Left lung (tissue), 10 donors: Measurements from ENCODE around the gene C6. TPM values are rescaled to one million over a fixed set of nuclear protein-coding genes. Genes with fewer than 3 reads are reported as not detected.

Experiments
- ATAC-seq: fragments of 200-7000 bp; cut with Tn5 transposase; one replicate; pipeline ENCODE4 v1.9.1; 2020; ENCODE audit warnings: moderate library complexity
- DNase-seq, 4 donors: peaks; one replicate each; pipeline ENCODE4 v3.0.0-alpha.2; 2013 to 2020
- H3K27ac ChIP-seq, 2 donors: fragments of 200-600 bp; sonication (generic) in 1 of 2; one replicate each; pipeline versions ENCODE4 v1.5.0 to v1.8.0; 2020 to 2021
- H3K27me3 ChIP-seq, 2 donors: fragments of 200-600 bp; sonication (generic) in 1 of 2; one replicate each; pipeline versions ENCODE4 v1.5.0 to v1.8.0; 2020 to 2021
- H3K36me3 ChIP-seq, 2 donors: fragments of 200-600 bp; sonication (generic) in 1 of 2; one replicate each; pipeline versions ENCODE4 v1.5.0 to v1.8.0; 2020 to 2021
- H3K4me1 ChIP-seq, 2 donors: fragments of 200-600 bp; one replicate each; pipeline ENCODE4 v1.8.0; 2021
- H3K4me3 ChIP-seq, 2 donors: fragments of 200-600 bp; sonication (generic) in 1 of 2; one replicate each; pipeline versions ENCODE4 v1.5.0 to v1.8.0; 2020 to 2021; ENCODE audit warnings: mild to moderate bottlenecking in 1 of 2
- H3K9me3 ChIP-seq, 2 donors: fragments of 200-600 bp; sonication (generic) in 1 of 2; one replicate each; pipeline versions ENCODE4 v1.5.0 to v1.8.0; 2020 to 2021
- CTCF ChIP-seq, 2 donors: fragments of 200-600 bp; sonication (generic) in 1 of 2; IDR thresholded peaks; one replicate each; pipeline versions ENCODE4 v1.5.0 to v1.8.0; 2021; ENCODE audit warnings: antibody characterized with exemption in 2 of 2
- intact Hi-C, 2 donors: fragments of 100-400 bp; cut with DNase I; formaldehyde crosslinking; loops; one replicate each; pipeline versions ENCODE4 v1.11.2 to v1.14.2; 2022
- polyA plus RNA-seq, 6 donors: library from polyadenylated mRNA; unstranded; fragments of 120-200 nt; gene quantifications; one replicate each; pipeline ENCODE4 v1.2.1, GENCODE V29; 2013; ENCODE audit not compliant: insufficient read length in 6 of 6
- total RNA-seq, 2 donors: library from RNA; stranded (reverse); fragmentation: NEBNext Ultra II Directional; extraction: Animal tissue kit (Norgen Biotek cat#: 25700); gene quantifications; one replicate each; pipeline ENCODE4 v1.2.1, GENCODE V29; 2021
- donor health status: DM: no; HTN: yes; CAD: no.
- donor health status: DM: no; HTN: no; CAD: no.

Gene C6
- total and polyA plus RNA-seq, 8 donors = 0.46 to 6.1 (median 2.8) TPM

DNA sequence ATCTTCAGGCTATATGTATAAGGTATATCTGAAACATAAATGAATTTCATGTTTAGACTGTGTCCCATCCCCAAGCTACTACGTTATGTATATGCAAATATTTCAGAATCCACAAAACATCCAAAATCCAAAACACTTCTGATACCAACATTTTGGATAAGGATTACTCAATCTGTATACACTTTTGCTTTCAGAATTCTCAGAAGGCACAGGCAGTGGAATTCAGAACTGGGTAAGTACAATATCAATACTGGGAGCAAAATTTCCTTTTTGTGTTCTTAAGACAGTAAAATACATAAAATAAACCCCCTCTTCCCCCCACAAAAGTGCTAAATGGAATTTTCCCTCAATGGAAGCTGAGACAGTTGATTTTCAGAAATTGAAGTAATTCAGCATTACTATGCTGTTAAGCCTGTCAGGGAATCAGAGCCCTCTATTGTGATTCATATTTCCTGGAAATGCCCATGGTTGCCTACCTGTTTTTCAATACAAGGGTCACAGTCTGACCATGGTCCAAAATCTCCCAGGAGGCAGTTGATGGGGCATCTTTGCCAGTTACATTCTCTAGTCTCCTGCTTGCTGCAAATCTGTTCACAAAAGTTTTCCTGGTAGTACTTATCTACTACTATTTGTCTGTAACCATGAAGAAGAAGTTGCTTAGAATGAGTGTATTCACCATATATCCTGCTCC is 12.1 kb downstream of the C6 start:
- DNase-seq = no peak
- Histone ChIP-seq H3K4me3 (no peak overlapping the region), H3K27me3 (no peaks in the 10 kb centered on the region), H3K27ac (no peak overlapping the region), H3K9me3 (peaks cover 0 to 10% of the 10 kb centered on the region in 2 donors), H3K4me1 (no peaks in the 10 kb centered on the region), H3K36me3 (no peaks in the 10 kb centered on the region)
- no peak for ATAC-seq
- no peak for TF ChIP-seq CTCF (IDR thresholded peaks at IDR 0.05)
- intact Hi-C loops = no loop called here

- no peak for TF ChIP-seq CTCF (IDR thresholded peaks at IDR 0.05)
- no peaks in the 10 kb centered on the region for H3K4me1 ChIP-seq
- no peak overlapping the region for H3K4me3 ChIP-seq
- H3K27me3 ChIP-seq = no peaks in the 10 kb centered on the region
- no peak for DNase-seq
- no peak overlapping the region for H3K27ac ChIP-seq
- no peak for ATAC-seq
- peaks cover 0 to 5% of the 10 kb centered on the region in 2 donors for H3K9me3 ChIP-seq
- no peaks in the 10 kb centered on the region for H3K36me3 ChIP-seq
- intact Hi-C loops = no loop called here
Observed at GRCh38 chr5:41200506-41200905, 12.8 kb downstream of the C6 start.

DNA sequence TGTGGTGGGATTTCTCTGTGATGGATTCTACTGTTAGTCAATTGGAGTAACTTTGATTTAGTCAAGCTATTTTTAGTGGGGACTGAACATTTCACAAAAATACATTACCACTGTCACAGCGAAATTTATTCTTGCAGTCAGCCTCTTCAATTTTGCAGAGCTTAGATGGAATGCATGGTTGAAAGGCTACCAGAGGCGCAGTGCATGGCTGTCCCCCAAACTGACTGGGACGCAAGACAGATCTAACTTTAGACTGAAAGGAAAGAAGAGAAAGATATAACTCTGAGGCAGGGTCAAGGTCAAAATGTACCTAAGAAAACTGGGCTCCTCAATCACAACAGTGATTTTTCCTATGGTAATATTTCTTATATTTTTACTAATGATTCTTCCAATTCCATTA is 13.7 kb downstream of the C6 start:
- TF ChIP-seq CTCF (IDR thresholded peaks at IDR 0.05) = no peak
- intact Hi-C loops = no loop called here
- no peak for DNase-seq

GRCh38 chr5:41196197-41196596 is 17.1 kb downstream of the C6 start:
- intact Hi-C loops = no loop called here
- no peaks in the 10 kb centered on the region for H3K4me1 ChIP-seq
- no peaks in the 10 kb centered on the region for H3K9me3 ChIP-seq
- H3K27ac ChIP-seq = no peak overlapping the region
- TF ChIP-seq CTCF (IDR thresholded peaks at IDR 0.05) = no peak
- DNase-seq (no peak), ATAC-seq (no peak)
- H3K36me3 ChIP-seq = no peaks in the 10 kb centered on the region
- H3K4me3 ChIP-seq = no peak overlapping the region
- H3K27me3 ChIP-seq = no peaks in the 10 kb centered on the region

More for the DNA sequence above, 13.7 kb downstream of the C6 start:
- Histone ChIP-seq H3K27ac (no peak overlapping the region), H3K4me1 (no peaks in the 10 kb centered on the region), H3K4me3 (no peak overlapping the region), H3K27me3 (no peaks in the 10 kb centered on the region), H3K36me3 (no peaks in the 10 kb centered on the region), H3K9me3 (no peaks in the 10 kb centered on the region)
- ATAC-seq = no peak

DNA sequence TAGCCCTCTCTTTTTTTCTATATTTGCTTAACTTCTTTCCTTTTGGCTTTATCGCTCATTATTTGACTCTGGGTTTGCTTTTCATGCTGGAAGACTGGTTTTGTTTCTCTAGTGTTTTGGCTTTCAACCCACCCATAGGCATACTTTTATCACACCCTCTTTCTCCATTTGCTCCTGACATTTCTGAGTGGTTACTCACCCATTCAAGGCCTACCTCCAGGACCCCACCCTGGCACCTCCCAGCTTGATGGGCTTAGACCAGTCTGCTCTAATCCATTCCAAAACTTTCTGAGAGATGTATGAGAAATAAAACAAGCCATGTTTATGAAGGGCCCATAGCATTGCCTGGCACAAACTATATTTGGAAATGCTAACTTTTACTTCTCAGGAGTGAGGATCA is 18.1 kb downstream of the C6 start:
- H3K36me3 ChIP-seq = no peaks in the 10 kb centered on the region
- TF ChIP-seq CTCF (IDR thresholded peaks at IDR 0.05) = no peak
- no peaks in the 10 kb centered on the region for H3K9me3 ChIP-seq
- H3K27ac ChIP-seq = peak overlapping the region in 1 of 2 donors; percentile 16
- DNase-seq (no peak), ATAC-seq (no peak)
- intact Hi-C loops = no loop called here
- no peak overlapping the region for H3K4me3 ChIP-seq
- H3K4me1 ChIP-seq = no peaks in the 10 kb centered on the region
- H3K27me3 ChIP-seq = no peaks in the 10 kb centered on the region
